Activated CD8-positive, alpha-beta T cell treated with anti-CD3 and anti-CD28 coated beads, Interleukin-2, amount 10 ng/mL, durations not matched to agents 7 days and 5 days (primary cell): ENCODE data around the gene CNTNAP5. TPM values are rescaled to one million over a fixed set of nuclear protein-coding genes. Genes with fewer than 3 reads are reported as not detected.

Experiments used
- ATAC-seq: fragments of 150-1000 bp; cut with Tn5 transposase; one replicate; pipeline ENCODE4 v1.10.0; 2021; ENCODE audit warnings: moderate library complexity
- CTCF ChIA-PET: fragments of 350-600 bp; sonication (Branson Sonifier 250); formaldehyde crosslinking; loops from one replicate; lab custom pipeline; 2021; ENCODE audit warnings: antibody characterized with exemption; lab: Charles Lee
- POLR2A ChIA-PET: fragments of 350-600 bp; sonication (Branson Sonifier 250); formaldehyde crosslinking; loops from one replicate; lab custom pipeline; 2021; ENCODE audit warnings: antibody characterized with exemption; lab: Charles Lee
- DNase-seq: peaks from one replicate; pipeline ENCODE4 v3.0.0-alpha.2; 2020
- H3K27ac Mint-ChIP-seq: one replicate; pipeline ENCODE4 v1.8.0; 2021; ENCODE audit warnings: mild to moderate bottlenecking, mixed read lengths
- H3K27me3 Mint-ChIP-seq: one replicate; pipeline ENCODE4 v1.8.0; 2021; ENCODE audit warnings: low read depth, mixed read lengths
- H3K36me3 Mint-ChIP-seq: one replicate; pipeline ENCODE4 v1.8.0; 2021; ENCODE audit warnings: low read depth, mixed read lengths
- H3K4me1 Mint-ChIP-seq: one replicate; pipeline ENCODE4 v1.8.0; 2021; ENCODE audit warnings: low read depth, mixed read lengths
- H3K4me3 Mint-ChIP-seq: one replicate; pipeline ENCODE4 v1.8.0; 2021; ENCODE audit warnings: mild to moderate bottlenecking, mixed read lengths
- H3K9me3 Mint-ChIP-seq: one replicate; pipeline ENCODE4 v1.8.0; 2022; ENCODE audit warnings: mixed read lengths; ENCODE audit not compliant: insufficient read depth
- total RNA-seq, 2 experiments: library from RNA; stranded (reverse); gene quantifications; one replicate each; pipeline ENCODE4 v1.2.3, GENCODE V29; 2021

The CNTNAP5 gene
- total RNA-seq, 2 experiments from 2014 or later: not detected

GRCh38 chr2:124246170-124246569, 221.1 kb downstream of the CNTNAP5 start:
- Mint-ChIP-seq H3K27me3 (no peaks in the 10 kb centered on the region), H3K27ac (no peak overlapping the region), H3K9me3 (peaks cover 3% of the 10 kb centered on the region), H3K4me1 (no peaks in the 10 kb centered on the region), H3K36me3 (no peaks in the 10 kb centered on the region), H3K4me3 (no peak overlapping the region)
- ChIA-PET CTCF (no interaction called here), POLR2A (no interaction called here)
- ATAC-seq (no peak), DNase-seq (no peak)

- ChIA-PET CTCF (no interaction called here), POLR2A (no interaction called here)
- no peaks in the 10 kb centered on the region for H3K9me3 Mint-ChIP-seq
- no peak for ATAC-seq
- no peaks in the 10 kb centered on the region for H3K27me3 Mint-ChIP-seq
- DNase-seq: no peak
- no peak overlapping the region for H3K4me3 Mint-ChIP-seq
- H3K27ac Mint-ChIP-seq: no peak overlapping the region
- no peaks in the 10 kb centered on the region for H3K36me3 Mint-ChIP-seq
- H3K4me1 Mint-ChIP-seq: no peaks in the 10 kb centered on the region
These were observed 223.3 kb downstream of the CNTNAP5 start for GRCh38 chr2:124248386-124248785.

GRCh38 chr2:124250433-124250832, 225.3 kb downstream of the CNTNAP5 start:
- Mint-ChIP-seq H3K9me3 (no peaks in the 10 kb centered on the region), H3K36me3 (no peaks in the 10 kb centered on the region), H3K4me1 (no peaks in the 10 kb centered on the region), H3K4me3 (no peak overlapping the region), H3K27ac (no peak overlapping the region), H3K27me3 (no peaks in the 10 kb centered on the region)
- DNase-seq (no peak), ATAC-seq (no peak)
- CTCF ChIA-PET: no interaction called here
- POLR2A ChIA-PET: no interaction called here

- H3K27ac Mint-ChIP-seq: no peak overlapping the region
- H3K36me3 Mint-ChIP-seq: no peaks in the 10 kb centered on the region
- H3K4me1 Mint-ChIP-seq: no peaks in the 10 kb centered on the region
- ATAC-seq: no peak
- no peaks in the 10 kb centered on the region for H3K9me3 Mint-ChIP-seq
- DNase-seq: no peak
- H3K4me3 Mint-ChIP-seq: no peak overlapping the region
- ChIA-PET CTCF (no interaction called here), POLR2A (no interaction called here)
- no peaks in the 10 kb centered on the region for H3K27me3 Mint-ChIP-seq
These were observed 229.5 kb downstream of the CNTNAP5 start for GRCh38 chr2:124254621-124255020.

GRCh38 chr2:124257120-124257519, 232.0 kb downstream of the CNTNAP5 start:
- no peaks in the 10 kb centered on the region for H3K4me1 Mint-ChIP-seq
- no peak overlapping the region for H3K4me3 Mint-ChIP-seq
- DNase-seq: no peak
- no peaks in the 10 kb centered on the region for H3K27me3 Mint-ChIP-seq
- H3K36me3 Mint-ChIP-seq: no peaks in the 10 kb centered on the region
- ATAC-seq: no peak
- H3K9me3 Mint-ChIP-seq: no peaks in the 10 kb centered on the region
- CTCF ChIA-PET: no interaction called here
- H3K27ac Mint-ChIP-seq: no peak overlapping the region
- POLR2A ChIA-PET: no interaction called here

- Mint-ChIP-seq H3K36me3 (no peaks in the 10 kb centered on the region), H3K9me3 (no peaks in the 10 kb centered on the region), H3K27ac (no peak overlapping the region), H3K4me1 (no peaks in the 10 kb centered on the region), H3K27me3 (no peaks in the 10 kb centered on the region), H3K4me3 (no peak overlapping the region)
- ATAC-seq: no peak
- CTCF ChIA-PET: no interaction called here
- no peak for DNase-seq
- POLR2A ChIA-PET: no interaction called here
These were observed 233.2 kb downstream of the CNTNAP5 start for GRCh38 chr2:124258140-124258880.

GRCh38 chr2:124261456-124261855, 236.4 kb downstream of the CNTNAP5 start:
- Mint-ChIP-seq H3K27ac (no peak overlapping the region), H3K4me3 (no peak overlapping the region), H3K9me3 (peaks cover under 1% of the 10 kb centered on the region), H3K4me1 (no peaks in the 10 kb centered on the region), H3K36me3 (no peaks in the 10 kb centered on the region), H3K27me3 (no peaks in the 10 kb centered on the region)
- CTCF ChIA-PET: no interaction called here
- ATAC-seq: no peak
- DNase-seq: no peak
- POLR2A ChIA-PET: no interaction called here

GRCh38 chr2:124264551-124265091, 239.5 kb downstream of the CNTNAP5 start:
- Mint-ChIP-seq H3K27me3 (no peaks in the 10 kb centered on the region), H3K4me3 (no peak overlapping the region), H3K9me3 (peaks cover 7% of the 10 kb centered on the region), H3K4me1 (no peaks in the 10 kb centered on the region), H3K27ac (no peak overlapping the region), H3K36me3 (no peaks in the 10 kb centered on the region)
- CTCF ChIA-PET: no interaction called here
- ATAC-seq (no peak), DNase-seq (no peak)
- POLR2A ChIA-PET: no interaction called here

GRCh38 chr2:124267794-124268193, 242.7 kb downstream of the CNTNAP5 start:
- H3K9me3 Mint-ChIP-seq: peaks cover 7% of the 10 kb centered on the region
- H3K36me3 Mint-ChIP-seq: no peaks in the 10 kb centered on the region
- ATAC-seq (no peak), DNase-seq (no peak)
- H3K27ac Mint-ChIP-seq: no peak overlapping the region
- ChIA-PET POLR2A (no interaction called here), CTCF (no interaction called here)
- no peak overlapping the region for H3K4me3 Mint-ChIP-seq
- no peaks in the 10 kb centered on the region for H3K27me3 Mint-ChIP-seq
- no peaks in the 10 kb centered on the region for H3K4me1 Mint-ChIP-seq

- Mint-ChIP-seq H3K4me1 (no peaks in the 10 kb centered on the region), H3K27ac (no peak overlapping the region), H3K36me3 (no peaks in the 10 kb centered on the region), H3K27me3 (no peaks in the 10 kb centered on the region), H3K4me3 (no peak overlapping the region), H3K9me3 (peaks cover 7% of the 10 kb centered on the region)
- ChIA-PET CTCF (no interaction called here), POLR2A (no interaction called here)
- ATAC-seq: no peak
- DNase-seq: no peak
These were observed 244.3 kb downstream of the CNTNAP5 start for GRCh38 chr2:124269348-124269747.

GRCh38 chr2:124272261-124272841, 247.3 kb downstream of the CNTNAP5 start:
- Mint-ChIP-seq H3K36me3 (no peaks in the 10 kb centered on the region), H3K4me1 (no peaks in the 10 kb centered on the region), H3K27ac (no peak overlapping the region), H3K9me3 (no peaks in the 10 kb centered on the region), H3K27me3 (no peaks in the 10 kb centered on the region), H3K4me3 (no peak overlapping the region)
- ATAC-seq (no peak), DNase-seq (no peak)
- ChIA-PET POLR2A (no interaction called here), CTCF (no interaction called here)

GRCh38 chr2:124281541-124281940, 256.5 kb downstream of the CNTNAP5 start:
- H3K9me3 Mint-ChIP-seq: no peaks in the 10 kb centered on the region
- ChIA-PET POLR2A (no interaction called here), CTCF (no interaction called here)
- no peaks in the 10 kb centered on the region for H3K27me3 Mint-ChIP-seq
- no peak for ATAC-seq
- H3K27ac Mint-ChIP-seq: no peak overlapping the region
- no peak overlapping the region for H3K4me3 Mint-ChIP-seq
- no peak for DNase-seq
- H3K4me1 Mint-ChIP-seq: no peaks in the 10 kb centered on the region
- no peaks in the 10 kb centered on the region for H3K36me3 Mint-ChIP-seq
